ENCODE measurements around the gene NWD2. TPM values are rescaled to one million over a fixed set of nuclear protein-coding genes. Genes with fewer than 3 reads are reported as not detected.

Gene NWD2
- total and polyA plus RNA-seq, 3 donors from 2014 or later, result 0.12 to 0.63 (median 0.50) TPM

DNA sequence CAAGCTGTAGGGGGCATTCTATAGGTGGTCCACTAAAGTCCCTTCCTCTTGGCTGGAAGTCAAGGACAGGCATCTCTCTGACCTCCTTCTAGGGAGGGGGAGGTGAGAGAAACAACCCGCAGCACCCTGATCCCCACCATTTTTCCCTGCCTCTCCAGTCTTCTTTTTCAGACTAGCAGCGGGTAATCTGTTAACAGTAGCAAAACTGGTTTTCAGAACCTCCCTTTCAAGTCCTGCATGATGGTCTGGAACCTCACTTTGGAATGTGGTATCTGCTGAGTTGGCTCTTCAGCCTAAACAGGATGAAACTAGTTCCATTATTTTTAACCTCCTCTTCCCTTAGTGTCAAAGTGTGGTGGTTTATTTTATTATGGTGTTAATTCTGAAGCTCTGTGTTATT lies 196.0 kb downstream of the NWD2 start:
- H3K4me1 ChIP-seq, result no peaks in the 10 kb centered on the region
- no peak for DNase-seq
- no peak for TF ChIP-seq POLR2A (IDR thresholded peaks at IDR 0.05)
- TF ChIP-seq, protein P1, sequence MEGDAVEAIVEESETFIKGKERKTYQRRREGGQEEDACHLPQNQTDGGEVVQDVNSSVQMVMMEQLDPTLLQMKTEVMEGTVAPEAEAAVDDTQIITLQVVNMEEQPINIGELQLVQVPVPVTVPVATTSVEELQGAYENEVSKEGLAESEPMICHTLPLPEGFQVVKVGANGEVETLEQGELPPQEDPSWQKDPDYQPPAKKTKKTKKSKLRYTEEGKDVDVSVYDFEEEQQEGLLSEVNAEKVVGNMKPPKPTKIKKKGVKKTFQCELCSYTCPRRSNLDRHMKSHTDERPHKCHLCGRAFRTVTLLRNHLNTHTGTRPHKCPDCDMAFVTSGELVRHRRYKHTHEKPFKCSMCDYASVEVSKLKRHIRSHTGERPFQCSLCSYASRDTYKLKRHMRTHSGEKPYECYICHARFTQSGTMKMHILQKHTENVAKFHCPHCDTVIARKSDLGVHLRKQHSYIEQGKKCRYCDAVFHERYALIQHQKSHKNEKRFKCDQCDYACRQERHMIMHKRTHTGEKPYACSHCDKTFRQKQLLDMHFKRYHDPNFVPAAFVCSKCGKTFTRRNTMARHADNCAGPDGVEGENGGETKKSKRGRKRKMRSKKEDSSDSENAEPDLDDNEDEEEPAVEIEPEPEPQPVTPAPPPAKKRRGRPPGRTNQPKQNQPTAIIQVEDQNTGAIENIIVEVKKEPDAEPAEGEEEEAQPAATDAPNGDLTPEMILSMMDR (IDR thresholded peaks at IDR 0.05), result no peak
- no peaks in the 10 kb centered on the region for H3K9me3 ChIP-seq
- no peak overlapping the region for H3K4me3 ChIP-seq
- WGBS, 2 donors, result 88 to 100% methylated on average over 2 of the region's 2 CpGs
- H3K27me3 ChIP-seq, result no peaks in the 10 kb centered on the region
- H3K36me3 ChIP-seq (ENCODE audit: low read depth, missing control alignments), result no peaks in the 10 kb centered on the region
- H3K27ac ChIP-seq, result no peak overlapping the region
- intact Hi-C loops (cut with DNase I; ENCODE audit: low total_unique reads), result no loop called here

DNA sequence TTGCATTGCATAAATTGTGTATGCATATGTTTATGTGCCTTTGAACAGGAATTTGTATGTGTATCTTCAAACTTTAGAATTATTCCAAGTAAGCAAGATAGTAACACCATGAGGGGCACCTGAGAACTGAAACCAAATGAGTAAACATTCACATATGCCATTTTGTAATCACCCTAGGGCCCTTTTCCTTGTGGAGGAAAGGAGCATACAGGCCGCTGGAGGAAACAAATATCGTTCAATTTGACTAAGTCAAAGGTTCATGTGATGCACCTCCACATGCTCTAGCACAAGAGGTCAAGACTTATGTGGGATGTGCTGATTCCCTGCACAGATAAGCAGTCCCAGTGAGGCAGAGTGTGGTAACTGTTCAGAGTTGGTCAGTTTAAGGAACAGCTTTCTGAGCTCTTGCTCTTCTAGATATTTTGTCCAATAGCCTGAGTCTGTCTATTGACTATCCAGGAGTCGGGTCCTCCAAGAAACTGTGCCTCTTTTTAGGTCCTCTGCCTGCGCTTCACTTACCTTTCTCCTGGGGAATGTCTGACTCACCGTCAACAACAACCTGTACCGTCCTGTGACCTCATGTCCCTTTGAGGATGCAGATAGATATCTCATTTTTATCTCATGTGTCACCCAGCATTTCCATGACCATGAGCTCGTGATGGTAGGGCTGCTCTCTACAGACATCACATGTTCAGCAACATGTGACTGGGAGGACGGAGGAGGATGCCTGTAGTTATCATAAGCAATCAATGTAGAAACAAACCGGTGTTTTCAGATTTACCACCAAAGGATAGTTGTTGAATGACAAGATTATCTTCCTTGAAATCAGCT lies 196.9 kb downstream of the NWD2 start:
- TF ChIP-seq POLR2A (IDR thresholded peaks at IDR 0.05), result no peak
- TF ChIP-seq, protein P1 (IDR thresholded peaks at IDR 0.05), result no peak
- Histone ChIP-seq H3K27ac (no peak overlapping the region), H3K9me3 (no peaks in the 10 kb centered on the region), H3K27me3 (no peaks in the 10 kb centered on the region), H3K4me3 (no peak overlapping the region), H3K36me3 (ENCODE audit: low read depth, missing control alignments) (no peaks in the 10 kb centered on the region), H3K4me1 (no peaks in the 10 kb centered on the region)
- intact Hi-C loops (cut with DNase I; ENCODE audit: low total_unique reads), result no loop called here
- 60 to 72% methylated on average over 9 of the region's 9 CpGs for WGBS, 2 donors
- DNase-seq, result no peak

DNA sequence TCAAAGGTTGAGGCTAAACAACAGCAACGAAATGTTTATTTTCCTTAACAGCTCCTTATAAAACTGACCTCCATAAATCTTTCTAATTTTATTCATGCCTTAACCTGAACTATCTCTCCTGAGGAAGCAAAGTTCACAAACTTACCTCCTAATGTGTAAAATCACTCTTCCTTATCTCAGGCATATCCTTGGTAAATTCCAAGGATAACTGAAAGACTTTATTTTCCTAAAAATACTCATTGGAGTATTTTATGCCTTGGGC lies 197.4 kb downstream of the NWD2 start:
- TF ChIP-seq, protein P1 (IDR thresholded peaks at IDR 0.05), result no peak
- TF ChIP-seq POLR2A (IDR thresholded peaks at IDR 0.05), result no peak
- no peaks in the 10 kb centered on the region for H3K27me3 ChIP-seq
- WGBS, 2 donors, result 41 to 47% methylated on average over 1 of the region's 1 CpG

DNA sequence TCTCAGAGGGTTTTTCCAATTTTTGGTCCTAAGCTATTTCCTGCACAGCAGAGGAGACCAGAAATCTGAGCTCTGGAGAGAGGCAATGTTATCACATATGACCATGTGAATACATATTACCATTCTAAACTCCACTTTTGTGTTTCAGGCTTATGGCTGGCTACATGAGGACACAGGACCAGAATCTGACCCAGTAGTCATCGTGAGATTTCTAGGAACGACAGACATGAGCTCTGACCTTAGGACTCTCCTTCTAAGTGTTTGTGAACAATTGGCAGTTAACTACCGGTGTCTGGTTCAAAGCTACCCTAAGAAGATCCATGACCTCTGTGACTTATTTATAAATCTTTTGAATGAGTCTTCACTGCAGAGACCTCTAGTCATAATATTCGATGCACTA lies 198.6 kb downstream of the NWD2 start:
- H3K27me3 ChIP-seq, result no peaks in the 10 kb centered on the region
- WGBS, 2 donors, result 70 to 71% methylated on average over 4 of the region's 4 CpGs
- H3K9me3 ChIP-seq, result no peaks in the 10 kb centered on the region
- H3K27ac ChIP-seq, result no peak overlapping the region
- H3K4me3 ChIP-seq, result no peak overlapping the region
- DNase-seq, result no peak
- H3K4me1 ChIP-seq, result no peaks in the 10 kb centered on the region
- no peaks in the 10 kb centered on the region for H3K36me3 ChIP-seq (ENCODE audit: low read depth, missing control alignments)
- TF ChIP-seq POLR2A (IDR thresholded peaks at IDR 0.05), result no peak
- TF ChIP-seq, protein P1 (IDR thresholded peaks at IDR 0.05), result no peak
- intact Hi-C loops (cut with DNase I; ENCODE audit: low total_unique reads), result no loop called here

More for the DNA sequence above, 197.4 kb downstream of the NWD2 start:
- Histone ChIP-seq H3K36me3 (ENCODE audit: low read depth, missing control alignments) (no peaks in the 10 kb centered on the region), H3K4me1 (no peaks in the 10 kb centered on the region), H3K4me3 (no peak overlapping the region), H3K27ac (no peak overlapping the region), H3K9me3 (no peaks in the 10 kb centered on the region)
- intact Hi-C loops (cut with DNase I; ENCODE audit: low total_unique reads), result no loop called here
- DNase-seq, result no peak

DNA sequence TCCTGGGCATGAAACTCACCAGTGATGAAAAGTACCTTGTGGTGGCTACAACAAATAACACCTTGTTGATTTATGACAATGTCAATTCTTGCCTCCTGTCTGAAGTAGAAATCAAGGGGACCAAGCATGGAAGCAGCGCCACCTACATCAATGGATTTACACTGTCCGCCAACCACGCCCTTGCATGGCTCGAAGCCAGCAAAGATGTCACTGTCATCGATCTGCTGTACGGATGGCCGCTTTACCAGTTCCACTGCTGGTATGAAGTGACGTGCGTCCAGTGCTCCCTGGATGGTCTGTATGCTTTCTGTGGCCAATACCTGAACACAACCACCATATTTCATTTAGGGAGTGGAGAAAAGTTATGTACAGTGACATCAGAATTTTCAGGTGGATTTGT lies 200.5 kb downstream of the NWD2 start:
- Histone ChIP-seq H3K9me3 (no peaks in the 10 kb centered on the region), H3K4me1 (no peaks in the 10 kb centered on the region), H3K36me3 (ENCODE audit: low read depth, missing control alignments) (no peaks in the 10 kb centered on the region), H3K27me3 (no peaks in the 10 kb centered on the region), H3K4me3 (no peak overlapping the region), H3K27ac (no peak overlapping the region)
- WGBS, 2 donors, result 92 to 94% methylated on average over 9 of the region's 9 CpGs
- no peak for DNase-seq
- TF ChIP-seq POLR2A (IDR thresholded peaks at IDR 0.05), result no peak
- TF ChIP-seq, protein P1 (IDR thresholded peaks at IDR 0.05), result no peak
- intact Hi-C loops (cut with DNase I; ENCODE audit: low total_unique reads), result no loop called here

All from testis (tissue), 3 donors.